Stomach (tissue), 4 donors: ENCODE results near the gene EDIL3.

Experiments
- CTCF ChIP-seq, 7 experiments: fragments of 450-650 bp in 4 of 7; fragments of 200-600 bp in 3 of 7; sonication (generic) in 3 of 7; IDR thresholded peaks; one replicate each; pipeline ENCODE4 v1.5.1; 2016 to 2019; ENCODE audit warnings: antibody characterized with exemption in 7 of 7, control low read depth in 2 of 7, mild to moderate bottlenecking in 1 of 7
- POLR2AphosphoS5 ChIP-seq, 3 donors: sonication (generic); formaldehyde crosslinking; IDR thresholded peaks; one replicate each; pipeline ENCODE4 v1.6.1; 2016; ENCODE audit warnings: antibody characterized with exemption in 3 of 3

DNA sequence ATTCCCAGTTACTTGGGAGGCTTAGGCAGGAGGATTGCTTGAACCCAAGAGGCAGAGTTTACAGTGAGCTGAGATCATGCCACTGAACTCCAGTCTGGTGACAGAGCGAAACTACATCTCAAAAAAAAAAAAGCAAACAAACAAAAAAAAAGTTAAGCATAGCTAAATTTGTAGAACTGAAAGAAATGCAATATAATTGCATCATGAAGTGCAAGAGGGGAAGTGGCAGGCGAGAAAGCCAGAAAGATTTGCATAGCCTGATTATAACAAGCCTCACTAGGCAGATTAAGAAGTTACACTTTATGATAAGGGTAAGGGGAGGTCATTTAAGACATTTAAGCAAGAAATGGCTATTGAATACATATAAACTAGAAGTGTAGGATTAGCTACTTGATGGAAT lies 187.1 kb downstream of the EDIL3 start:
- no peak for TF ChIP-seq CTCF (IDR thresholded peaks at IDR 0.05)
- TF ChIP-seq POLR2AphosphoS5 (IDR thresholded peaks at IDR 0.05) = no peak
